HuH-7 (cell line): ENCODE measurements around the gene ANXA1.
A peak's percentile ranks its signal among the peaks of the same experiment; 100 is the strongest.
"Not testable (repeated sequence)": the region's sequence is repeated elsewhere in the genome, so short reads cannot be mapped to it uniquely, and the experiment has no call there.

ENCODE experiments used
- DNase-seq: peaks from one replicate; pipeline ENCODE4 v3.0.0; 2011; ENCODE audit warnings: low spot score

Gene ANXA1

GRCh38 chr9:73168298-73168934 lies 16.8 kb downstream of the ANXA1 start:
- no peak for DNase-seq

- DNase-seq, result no peak
Observed at GRCh38 chr9:73170185-73170957, 18.7 kb downstream of the ANXA1 start.

- no peak for DNase-seq
Observed at GRCh38 chr9:73172901-73173215, 21.2 kb downstream of the ANXA1 start.

- no peak for DNase-seq
Observed at GRCh38 chr9:73173557-73174329, 22.1 kb downstream of the ANXA1 start.

GRCh38 chr9:73174330-73174980 lies 22.8 kb downstream of the ANXA1 start:
- DNase-seq, result no peak

GRCh38 chr9:73176450-73176875 lies 24.8 kb downstream of the ANXA1 start:
- no peak for DNase-seq

- no peak for DNase-seq
Observed at GRCh38 chr9:73178044-73178443, 26.4 kb downstream of the ANXA1 start.

- DNase-seq, result no peak
Observed at GRCh38 chr9:73179589-73179988, 27.9 kb downstream of the ANXA1 start.

GRCh38 chr9:73180403-73180802 lies 28.7 kb downstream of the ANXA1 start:
- no peak for DNase-seq

- DNase-seq, result no peak
Observed at GRCh38 chr9:73182928-73183327, 31.3 kb downstream of the ANXA1 start.

GRCh38 chr9:73183428-73183827 lies 31.8 kb downstream of the ANXA1 start:
- no peak for DNase-seq

- no peak for DNase-seq
Observed at GRCh38 chr9:73183917-73184861, 32.5 kb downstream of the ANXA1 start.

GRCh38 chr9:73191109-73191508 lies 39.4 kb downstream of the ANXA1 start:
- not testable (repeated sequence) for DNase-seq

- no peak for DNase-seq
Observed at GRCh38 chr9:73194284-73194683, 42.6 kb downstream of the ANXA1 start.

- DNase-seq, result no peak
Observed at GRCh38 chr9:73199448-73199847, 47.8 kb downstream of the ANXA1 start.

GRCh38 chr9:73199886-73200285 lies 48.2 kb downstream of the ANXA1 start:
- DNase-seq, result peak; percentile 17

- DNase-seq, result no peak
Observed at GRCh38 chr9:73200694-73201452, 49.2 kb downstream of the ANXA1 start.

GRCh38 chr9:73202980-73203379 lies 51.3 kb downstream of the ANXA1 start:
- DNase-seq, result no peak

- no peak for DNase-seq
Observed at GRCh38 chr9:73204936-73205335, 53.3 kb downstream of the ANXA1 start.

GRCh38 chr9:73206851-73207250 lies 55.2 kb downstream of the ANXA1 start:
- no peak for DNase-seq
